KOPT-K1 (cell line): ENCODE data around the gene CRACR2B.
A peak's percentile ranks its signal among the peaks of the same experiment; 100 is the strongest.

Source experiments
- H3K27ac ChIP-seq: fragments of 200-600 bp; sonication (generic); 2 replicates; pipeline ENCODE4 v1.5.1; 2016; ENCODE audit warnings: antibody characterized with exemption, mild to moderate bottlenecking, low read depth, low read length; ENCODE audit not compliant: poor library complexity, severe bottlenecking
- H3K36me3 ChIP-seq: fragments of 200-600 bp; sonication (generic); 2 replicates; pipeline ENCODE4 v1.5.1; 2017; ENCODE audit warnings: antibody characterized with exemption, mild to moderate bottlenecking, low read length, moderate library complexity; ENCODE audit not compliant: insufficient read depth
- H3K9me3 ChIP-seq: fragments of 200-600 bp; sonication (generic); 2 replicates; pipeline ENCODE4 v1.5.1; 2017; ENCODE audit warnings: antibody characterized with exemption, low read length, mild to moderate bottlenecking; ENCODE audit not compliant: insufficient read depth, poor library complexity, severe bottlenecking

CRACR2B gene

GRCh38 chr11:833849-834311 lies 6.2 kb downstream of the CRACR2B start:
- no peak overlapping the region for H3K27ac ChIP-seq
- H3K36me3 ChIP-seq, result peaks cover 25% of the 10 kb centered on the region

GRCh38 chr11:834371-835316 lies 6.9 kb downstream of the CRACR2B start:
- no peaks in the 10 kb centered on the region for H3K9me3 ChIP-seq
- no peak overlapping the region for H3K27ac ChIP-seq
- peaks cover 33% of the 10 kb centered on the region for H3K36me3 ChIP-seq

More at GRCh38 chr11:833849-834311, 6.2 kb downstream of the CRACR2B start:
- H3K9me3 ChIP-seq, result no peaks in the 10 kb centered on the region

- Histone ChIP-seq H3K27ac (no peak overlapping the region), H3K9me3 (no peaks in the 10 kb centered on the region), H3K36me3 (peaks cover 47% of the 10 kb centered on the region)
Observed at GRCh38 chr11:836274-836673, 8.6 kb downstream of the CRACR2B start.

GRCh38 chr11:836700-837099 lies 9.0 kb downstream of the CRACR2B start:
- Histone ChIP-seq H3K36me3 (peaks cover 47% of the 10 kb centered on the region), H3K9me3 (no peaks in the 10 kb centered on the region), H3K27ac (no peak overlapping the region)

GRCh38 chr11:837189-837989 lies 9.7 kb downstream of the CRACR2B start:
- Histone ChIP-seq H3K9me3 (no peaks in the 10 kb centered on the region), H3K36me3 (peaks cover 47% of the 10 kb centered on the region), H3K27ac (no peak overlapping the region)

GRCh38 chr11:837990-838307 lies 10.2 kb downstream of the CRACR2B start:
- H3K27ac ChIP-seq, result no peak overlapping the region
- no peaks in the 10 kb centered on the region for H3K9me3 ChIP-seq
- H3K36me3 ChIP-seq, result peaks cover 47% of the 10 kb centered on the region

- Histone ChIP-seq H3K27ac (no peak overlapping the region), H3K9me3 (no peaks in the 10 kb centered on the region), H3K36me3 (peaks cover 47% of the 10 kb centered on the region)
Observed at GRCh38 chr11:838441-839279, 10.9 kb downstream of the CRACR2B start.

- Histone ChIP-seq H3K36me3 (peaks cover 47% of the 10 kb centered on the region), H3K27ac (no peak overlapping the region), H3K9me3 (no peaks in the 10 kb centered on the region)
Observed at GRCh38 chr11:839280-839623, 11.5 kb downstream of the CRACR2B start.

- Histone ChIP-seq H3K9me3 (no peaks in the 10 kb centered on the region), H3K36me3 (peaks cover 47% of the 10 kb centered on the region), H3K27ac (no peak overlapping the region)
Observed at GRCh38 chr11:839875-840617, 12.3 kb downstream of the CRACR2B start.

GRCh38 chr11:841981-842369 lies 14.3 kb downstream of the CRACR2B start:
- peak overlapping the region; percentile 93 for H3K27ac ChIP-seq
- peaks cover 41% of the 10 kb centered on the region for H3K36me3 ChIP-seq
- no peaks in the 10 kb centered on the region for H3K9me3 ChIP-seq

- H3K36me3 ChIP-seq, result peaks cover 36% of the 10 kb centered on the region
- H3K9me3 ChIP-seq, result no peaks in the 10 kb centered on the region
- peak within 1 kb of the TSS; percentile 93 for H3K27ac ChIP-seq
Observed at GRCh38 chr11:842370-843002, 14.8 kb downstream of the CRACR2B start, which contains the start of the genes POLR2L and TSPAN4. Gene POLR2L, minus strand, starts transcription at chr11:842529. Its CDS starts 21 bp downstream, at chr11:842508. Gene TSPAN4, plus strand, starts transcription at chr11:842852. Its CDS starts 7,453 bp downstream, at chr11:850305.

GRCh38 chr11:843086-843734 lies 15.5 kb downstream of the CRACR2B start:
- H3K9me3 ChIP-seq, result no peaks in the 10 kb centered on the region
- H3K27ac ChIP-seq, result peak overlapping the region; percentile 93
- H3K36me3 ChIP-seq, result peaks cover 29% of the 10 kb centered on the region
